H1 (cell line): Measurements from ENCODE around the gene DOCK3. TPM values are rescaled to one million over a fixed set of nuclear protein-coding genes. Genes with fewer than 3 reads are reported as not detected.

Experiments
- CEBPB ChIP-seq: IDR thresholded peaks from 2 replicates; pipeline ENCODE4 v1.6.1; 2012; ENCODE audit warnings: low read depth, low read length
- EGR1 ChIP-seq: IDR thresholded peaks from 2 replicates; pipeline ENCODE4 v1.6.1; 2011; ENCODE audit warnings: low read depth, low read length, borderline replicate concordance
- HDAC6 ChIP-seq: IDR thresholded peaks from one replicate; pipeline ENCODE4 v1.7.1; 2012; ENCODE audit warnings: low read depth, mild to moderate bottlenecking, inconsistent platforms, low read length, moderate library complexity
- KDM5A ChIP-seq: fragments of 200-600 bp; IDR thresholded peaks from 2 replicates; pipeline ENCODE4 v1.7.1; 2012; ENCODE audit warnings: mild to moderate bottlenecking, low read length, inconsistent platforms, mixed read lengths
- MAFK ChIP-seq: IDR thresholded peaks from 2 replicates; pipeline ENCODE4 v1.6.1; 2012; ENCODE audit warnings: low read depth, mild to moderate bottlenecking, improper control_type of control experiment, low read length
- NANOG ChIP-seq: IDR thresholded peaks from 2 replicates; pipeline ENCODE4 v1.6.1; 2011; ENCODE audit warnings: low read length, low read depth, mild to moderate bottlenecking, inconsistent platforms; ENCODE audit not compliant: insufficient read depth, poor library complexity, severe bottlenecking
- NRF1 ChIP-seq: IDR thresholded peaks from 2 replicates; pipeline ENCODE4 v1.6.1; 2011; ENCODE audit warnings: mild to moderate bottlenecking, low read depth, low read length, improper control_type of control experiment
- PHF8 ChIP-seq: fragments of 200-600 bp; sonication (generic); conservative IDR thresholded peaks from 2 replicates; pipeline ENCODE4 v1.7.1; 2012; ENCODE audit warnings: low read depth, mild to moderate bottlenecking, inconsistent platforms, low read length, moderate library complexity
- TAF1 ChIP-seq: IDR thresholded peaks from 2 replicates; pipeline ENCODE4 v1.6.1; 2011; ENCODE audit warnings: mild to moderate bottlenecking, low read depth, low read length
- TAF7 ChIP-seq: optimal IDR thresholded peaks from 2 replicates; pipeline ENCODE3; 2011; ENCODE audit warnings: low read depth, mild to moderate bottlenecking, inconsistent platforms, low read length, moderate library complexity, borderline replicate concordance
- polyA plus RNA-seq, 7 experiments: library from polyadenylated mRNA; depleted of rRNA in 3 of 7; stranded (reverse) in 5 of 7; unstranded in 2 of 7; fragments of >200 nt in 5 of 7; fragments of 200-250 nt in 2 of 7; gene quantifications; 1 replicate in 5 of 7; 2 replicates in 1 of 7; 4 replicates in 1 of 7; pipeline versions ENCODE4 v1.2.1 to v1.2.3, GENCODE V29; 2011 to 2013; ENCODE audit warnings: missing spikeins in 2 of 7, mixed read lengths in 2 of 7
- total RNA-seq: library from RNA; stranded (reverse); fragmentation: NEBNext Ultra II Directional; extraction: Animal tissue kit (Norgen Biotek cat#: 25700); gene quantifications from 2 replicates; pipeline ENCODE4 v1.2.1, GENCODE V29; 2021
- TF ChIP-seq, protein P1 (sequence below): fragments of 300-600 bp; sonication (generic); IDR thresholded peaks from 2 replicates; pipeline ENCODE4 v1.7.1; 2012; ENCODE audit warnings: low read length, moderate library complexity, mild to moderate bottlenecking, inconsistent platforms; ENCODE audit not compliant: insufficient replicate concordance
- TF ChIP-seq, protein P2 (sequence below): IDR thresholded peaks from 2 replicates; pipeline ENCODE4 v1.6.1; 2012; ENCODE audit warnings: inconsistent platforms

DOCK3 gene
- total and polyA plus RNA-seq, 2 of the 8 experiments (the other 6 are each of a cell fraction or from before 2014, with no cell fraction given): 2.7 to 5.0 TPM

DNA sequence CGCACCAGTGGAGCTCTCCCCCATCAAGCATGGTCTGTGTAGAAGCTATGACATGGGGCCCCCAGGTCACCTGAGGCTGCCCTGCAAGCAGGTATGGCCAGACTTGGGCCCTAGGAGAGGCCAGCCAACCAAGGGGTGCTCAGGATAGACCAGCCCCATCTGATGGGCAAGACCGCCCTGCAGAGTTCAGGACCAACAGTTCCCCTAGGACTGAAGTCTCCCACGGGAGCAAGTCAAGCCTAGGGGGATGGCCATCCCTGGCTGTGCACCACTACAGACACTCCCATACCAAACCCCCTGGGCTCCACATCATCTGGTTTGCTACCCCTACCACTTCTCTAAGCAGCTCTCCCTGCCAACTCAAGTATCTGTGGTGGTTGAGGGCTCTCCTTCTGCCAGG is 568.2 kb downstream of the DOCK3 start (continued):
- TF ChIP-seq, protein P1, sequence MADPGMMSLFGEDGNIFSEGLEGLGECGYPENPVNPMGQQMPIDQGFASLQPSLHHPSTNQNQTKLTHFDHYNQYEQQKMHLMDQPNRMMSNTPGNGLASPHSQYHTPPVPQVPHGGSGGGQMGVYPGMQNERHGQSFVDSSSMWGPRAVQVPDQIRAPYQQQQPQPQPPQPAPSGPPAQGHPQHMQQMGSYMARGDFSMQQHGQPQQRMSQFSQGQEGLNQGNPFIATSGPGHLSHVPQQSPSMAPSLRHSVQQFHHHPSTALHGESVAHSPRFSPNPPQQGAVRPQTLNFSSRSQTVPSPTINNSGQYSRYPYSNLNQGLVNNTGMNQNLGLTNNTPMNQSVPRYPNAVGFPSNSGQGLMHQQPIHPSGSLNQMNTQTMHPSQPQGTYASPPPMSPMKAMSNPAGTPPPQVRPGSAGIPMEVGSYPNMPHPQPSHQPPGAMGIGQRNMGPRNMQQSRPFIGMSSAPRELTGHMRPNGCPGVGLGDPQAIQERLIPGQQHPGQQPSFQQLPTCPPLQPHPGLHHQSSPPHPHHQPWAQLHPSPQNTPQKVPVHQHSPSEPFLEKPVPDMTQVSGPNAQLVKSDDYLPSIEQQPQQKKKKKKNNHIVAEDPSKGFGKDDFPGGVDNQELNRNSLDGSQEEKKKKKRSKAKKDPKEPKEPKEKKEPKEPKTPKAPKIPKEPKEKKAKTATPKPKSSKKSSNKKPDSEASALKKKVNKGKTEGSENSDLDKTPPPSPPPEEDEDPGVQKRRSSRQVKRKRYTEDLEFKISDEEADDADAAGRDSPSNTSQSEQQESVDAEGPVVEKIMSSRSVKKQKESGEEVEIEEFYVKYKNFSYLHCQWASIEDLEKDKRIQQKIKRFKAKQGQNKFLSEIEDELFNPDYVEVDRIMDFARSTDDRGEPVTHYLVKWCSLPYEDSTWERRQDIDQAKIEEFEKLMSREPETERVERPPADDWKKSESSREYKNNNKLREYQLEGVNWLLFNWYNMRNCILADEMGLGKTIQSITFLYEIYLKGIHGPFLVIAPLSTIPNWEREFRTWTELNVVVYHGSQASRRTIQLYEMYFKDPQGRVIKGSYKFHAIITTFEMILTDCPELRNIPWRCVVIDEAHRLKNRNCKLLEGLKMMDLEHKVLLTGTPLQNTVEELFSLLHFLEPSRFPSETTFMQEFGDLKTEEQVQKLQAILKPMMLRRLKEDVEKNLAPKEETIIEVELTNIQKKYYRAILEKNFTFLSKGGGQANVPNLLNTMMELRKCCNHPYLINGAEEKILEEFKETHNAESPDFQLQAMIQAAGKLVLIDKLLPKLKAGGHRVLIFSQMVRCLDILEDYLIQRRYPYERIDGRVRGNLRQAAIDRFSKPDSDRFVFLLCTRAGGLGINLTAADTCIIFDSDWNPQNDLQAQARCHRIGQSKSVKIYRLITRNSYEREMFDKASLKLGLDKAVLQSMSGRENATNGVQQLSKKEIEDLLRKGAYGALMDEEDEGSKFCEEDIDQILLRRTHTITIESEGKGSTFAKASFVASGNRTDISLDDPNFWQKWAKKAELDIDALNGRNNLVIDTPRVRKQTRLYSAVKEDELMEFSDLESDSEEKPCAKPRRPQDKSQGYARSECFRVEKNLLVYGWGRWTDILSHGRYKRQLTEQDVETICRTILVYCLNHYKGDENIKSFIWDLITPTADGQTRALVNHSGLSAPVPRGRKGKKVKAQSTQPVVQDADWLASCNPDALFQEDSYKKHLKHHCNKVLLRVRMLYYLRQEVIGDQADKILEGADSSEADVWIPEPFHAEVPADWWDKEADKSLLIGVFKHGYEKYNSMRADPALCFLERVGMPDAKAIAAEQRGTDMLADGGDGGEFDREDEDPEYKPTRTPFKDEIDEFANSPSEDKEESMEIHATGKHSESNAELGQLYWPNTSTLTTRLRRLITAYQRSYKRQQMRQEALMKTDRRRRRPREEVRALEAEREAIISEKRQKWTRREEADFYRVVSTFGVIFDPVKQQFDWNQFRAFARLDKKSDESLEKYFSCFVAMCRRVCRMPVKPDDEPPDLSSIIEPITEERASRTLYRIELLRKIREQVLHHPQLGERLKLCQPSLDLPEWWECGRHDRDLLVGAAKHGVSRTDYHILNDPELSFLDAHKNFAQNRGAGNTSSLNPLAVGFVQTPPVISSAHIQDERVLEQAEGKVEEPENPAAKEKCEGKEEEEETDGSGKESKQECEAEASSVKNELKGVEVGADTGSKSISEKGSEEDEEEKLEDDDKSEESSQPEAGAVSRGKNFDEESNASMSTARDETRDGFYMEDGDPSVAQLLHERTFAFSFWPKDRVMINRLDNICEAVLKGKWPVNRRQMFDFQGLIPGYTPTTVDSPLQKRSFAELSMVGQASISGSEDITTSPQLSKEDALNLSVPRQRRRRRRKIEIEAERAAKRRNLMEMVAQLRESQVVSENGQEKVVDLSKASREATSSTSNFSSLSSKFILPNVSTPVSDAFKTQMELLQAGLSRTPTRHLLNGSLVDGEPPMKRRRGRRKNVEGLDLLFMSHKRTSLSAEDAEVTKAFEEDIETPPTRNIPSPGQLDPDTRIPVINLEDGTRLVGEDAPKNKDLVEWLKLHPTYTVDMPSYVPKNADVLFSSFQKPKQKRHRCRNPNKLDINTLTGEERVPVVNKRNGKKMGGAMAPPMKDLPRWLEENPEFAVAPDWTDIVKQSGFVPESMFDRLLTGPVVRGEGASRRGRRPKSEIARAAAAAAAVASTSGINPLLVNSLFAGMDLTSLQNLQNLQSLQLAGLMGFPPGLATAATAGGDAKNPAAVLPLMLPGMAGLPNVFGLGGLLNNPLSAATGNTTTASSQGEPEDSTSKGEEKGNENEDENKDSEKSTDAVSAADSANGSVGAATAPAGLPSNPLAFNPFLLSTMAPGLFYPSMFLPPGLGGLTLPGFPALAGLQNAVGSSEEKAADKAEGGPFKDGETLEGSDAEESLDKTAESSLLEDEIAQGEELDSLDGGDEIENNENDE: no peak
- no peak for TF ChIP-seq TAF7
- TF ChIP-seq HDAC6: no peak
- no peak for TF ChIP-seq KDM5A
- TF ChIP-seq NANOG: no peak
- no peak for TF ChIP-seq EGR1
- TF ChIP-seq PHF8: no peak
- TF ChIP-seq, protein P2, sequence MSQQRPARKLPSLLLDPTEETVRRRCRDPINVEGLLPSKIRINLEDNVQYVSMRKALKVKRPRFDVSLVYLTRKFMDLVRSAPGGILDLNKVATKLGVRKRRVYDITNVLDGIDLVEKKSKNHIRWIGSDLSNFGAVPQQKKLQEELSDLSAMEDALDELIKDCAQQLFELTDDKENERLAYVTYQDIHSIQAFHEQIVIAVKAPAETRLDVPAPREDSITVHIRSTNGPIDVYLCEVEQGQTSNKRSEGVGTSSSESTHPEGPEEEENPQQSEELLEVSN: no peak
- no peak for TF ChIP-seq NRF1
- no peak for TF ChIP-seq CEBPB
- no peak for TF ChIP-seq MAFK
- no peak for TF ChIP-seq TAF1
